HG03575 (cell line): ENCODE results near the gene PPARD.

Experiments used
- ATAC-seq: cut with Tn5 transposase; IDR thresholded peaks from one replicate; pipeline ENCODE4 v1.9.1; 2021; ENCODE audit not compliant: unreplicated experiment, insufficient number of reproducible peaks, low FRiP score; ENCODE audit errors: extremely low read depth

Gene PPARD

GRCh38 chr6:35397806-35398418 is 55.6 kb downstream of the PPARD start:
- no peak for ATAC-seq

DNA sequence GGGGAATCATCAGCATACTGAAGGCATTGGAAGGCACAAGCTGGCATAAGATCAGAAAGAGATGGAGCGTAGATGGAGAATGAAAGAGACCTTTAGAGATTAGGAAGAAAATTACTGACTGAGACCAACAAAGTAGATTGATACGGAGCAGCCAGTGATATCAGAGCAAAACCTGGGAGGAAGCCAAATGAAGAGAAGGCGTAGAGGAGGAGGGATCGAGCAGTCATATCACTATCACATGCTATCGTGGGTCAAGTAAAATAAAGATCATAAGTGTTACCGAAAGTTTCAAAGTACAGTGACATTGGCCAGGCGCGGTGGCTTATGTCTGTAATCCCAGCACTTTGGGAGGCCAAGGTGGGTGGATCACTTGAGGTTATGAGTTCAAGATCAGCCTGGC is 56.2 kb downstream of the PPARD start:
- no peak for ATAC-seq

GRCh38 chr6:35400111-35400510 is 57.8 kb downstream of the PPARD start:
- no peak for ATAC-seq

DNA sequence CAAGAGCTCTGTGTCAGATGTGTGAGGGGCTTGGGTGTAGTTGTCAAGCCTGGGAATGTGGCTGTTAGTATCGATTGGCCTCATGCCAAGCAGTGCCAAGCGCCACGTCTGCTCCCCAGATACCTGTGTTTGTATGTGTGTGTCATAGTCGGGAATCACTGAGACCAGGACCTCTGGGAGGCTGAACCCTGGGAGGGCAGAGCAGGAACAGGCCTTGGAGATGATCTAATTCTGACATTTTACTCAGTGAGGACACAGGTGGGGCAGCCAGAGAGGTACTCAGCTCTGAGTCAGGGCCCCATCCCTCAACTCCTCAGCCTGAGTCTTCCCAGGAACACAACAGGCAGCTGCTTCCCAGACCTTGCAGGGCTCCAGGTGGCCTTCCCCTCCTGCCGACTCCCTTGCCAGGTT is 58.5 kb downstream of the PPARD start:
- no peak for ATAC-seq

GRCh38 chr6:35401514-35401913 is 59.2 kb downstream of the PPARD start:
- no peak for ATAC-seq

DNA sequence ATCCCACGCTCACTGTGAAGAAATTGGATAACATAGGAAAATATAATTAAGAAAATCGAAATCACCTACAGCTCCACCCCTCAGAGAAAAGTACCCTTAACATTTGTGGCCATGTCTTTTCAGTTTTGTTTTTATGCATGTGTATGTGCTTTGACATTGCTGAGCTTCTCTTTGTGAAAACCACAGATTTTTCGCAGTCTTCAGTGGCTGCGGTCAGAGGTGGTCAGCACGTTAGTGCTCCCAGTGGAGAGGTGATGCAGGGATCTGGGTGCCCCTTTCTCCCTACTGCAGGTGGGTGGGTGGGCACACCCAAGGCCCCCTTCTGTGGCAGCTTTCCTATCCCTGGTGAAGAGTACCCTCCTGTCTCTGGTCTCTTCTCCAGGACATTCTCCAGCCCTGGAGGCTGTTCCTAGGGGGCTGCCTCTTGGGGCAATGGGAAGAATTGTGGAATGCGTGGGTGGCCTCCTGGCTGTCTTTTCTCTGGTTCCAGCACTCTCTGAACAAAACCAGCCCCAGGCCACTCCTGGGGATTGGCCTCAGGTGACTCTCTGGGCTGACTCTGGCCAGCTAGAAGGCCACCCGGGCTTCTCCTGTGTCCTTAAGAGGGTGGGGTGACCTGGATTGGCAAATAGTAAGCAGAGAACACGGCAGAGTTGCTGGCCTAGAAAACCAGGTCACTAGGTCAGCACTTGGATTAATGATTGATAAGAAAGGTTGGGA is 59.9 kb downstream of the PPARD start:
- no peak for ATAC-seq

- no peak for ATAC-seq
Measured at GRCh38 chr6:35402856-35403191, 60.5 kb downstream of the PPARD start.

DNA sequence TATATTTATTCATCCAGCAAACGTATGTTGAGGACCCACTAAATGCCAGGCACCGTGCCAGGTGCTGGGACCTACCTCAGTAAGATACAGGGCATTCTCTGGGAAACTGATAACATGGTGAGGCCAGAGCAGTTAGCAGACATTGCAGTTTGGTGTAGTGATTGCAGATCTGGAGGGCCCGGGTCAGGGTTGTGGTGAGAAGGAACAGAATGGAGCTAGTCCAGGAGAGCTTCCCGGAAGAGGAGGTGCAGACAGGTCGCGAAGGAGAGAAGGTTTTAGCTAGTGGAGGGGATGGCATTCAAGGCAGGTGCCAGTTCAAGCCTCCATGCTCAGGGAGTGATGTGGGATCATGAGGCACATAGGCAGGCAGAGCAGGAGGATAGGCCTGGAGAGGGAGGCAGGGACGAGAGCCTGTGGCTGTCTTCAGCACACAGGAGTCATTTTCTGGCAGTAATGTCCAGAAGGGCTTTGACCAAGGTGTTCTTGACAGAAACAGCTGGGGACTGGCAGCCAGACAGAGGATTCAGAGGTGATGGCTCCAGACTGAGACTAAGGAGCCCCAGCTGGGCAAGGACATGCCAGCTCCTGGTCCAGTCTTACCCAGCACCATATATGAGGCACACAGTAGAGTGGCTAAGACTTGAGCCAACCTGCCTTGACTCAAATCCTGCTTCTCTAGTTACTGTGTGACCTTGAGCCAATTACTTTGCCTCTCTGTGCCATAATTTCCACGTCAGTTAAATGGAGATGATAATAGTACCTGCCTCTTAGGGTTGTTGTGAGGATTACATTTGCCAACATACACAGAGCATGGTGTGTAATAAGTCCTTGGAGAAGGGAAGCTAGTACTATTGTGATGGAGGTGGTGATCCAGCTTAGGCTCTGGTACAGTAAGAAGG is 61.4 kb downstream of the PPARD start:
- no peak for ATAC-seq

DNA sequence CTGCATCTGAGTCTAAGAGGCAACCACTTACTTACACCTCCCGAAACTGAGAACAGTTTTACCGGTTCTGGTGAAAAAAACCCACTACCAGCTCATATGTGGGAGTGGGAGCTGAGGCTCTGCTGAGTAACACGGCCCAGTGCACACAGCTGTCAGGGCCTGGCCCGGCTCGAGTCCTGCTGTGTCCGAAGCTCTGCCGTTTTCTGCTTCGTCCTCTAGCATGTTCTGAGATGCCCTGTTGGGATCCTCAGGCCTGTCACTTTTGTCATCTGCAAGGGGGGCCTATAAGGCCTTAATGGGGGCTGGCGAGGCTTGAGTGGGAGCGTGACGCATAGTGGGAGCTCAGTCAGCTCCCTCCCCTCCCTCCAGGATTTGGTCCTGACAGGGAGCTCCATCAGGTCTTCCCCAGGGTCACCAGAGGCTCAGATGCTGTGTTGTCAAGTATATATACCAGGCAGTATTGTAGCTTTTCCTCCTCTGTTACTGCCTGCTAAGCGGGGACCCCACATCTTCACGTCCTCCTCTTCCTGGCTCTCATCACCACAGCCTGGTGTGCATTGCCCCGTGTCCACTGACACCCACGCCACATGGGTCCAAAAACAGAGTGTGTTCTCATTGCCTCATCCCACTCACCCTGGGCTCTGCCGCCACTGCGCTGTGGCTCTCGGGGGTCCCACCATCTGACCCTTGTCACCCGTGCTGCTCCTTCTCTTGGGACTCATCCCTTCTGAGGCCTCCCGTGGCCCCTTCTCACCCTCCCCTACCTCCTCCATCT is 64.5 kb downstream of the PPARD start:
- ATAC-seq = no peak

DNA sequence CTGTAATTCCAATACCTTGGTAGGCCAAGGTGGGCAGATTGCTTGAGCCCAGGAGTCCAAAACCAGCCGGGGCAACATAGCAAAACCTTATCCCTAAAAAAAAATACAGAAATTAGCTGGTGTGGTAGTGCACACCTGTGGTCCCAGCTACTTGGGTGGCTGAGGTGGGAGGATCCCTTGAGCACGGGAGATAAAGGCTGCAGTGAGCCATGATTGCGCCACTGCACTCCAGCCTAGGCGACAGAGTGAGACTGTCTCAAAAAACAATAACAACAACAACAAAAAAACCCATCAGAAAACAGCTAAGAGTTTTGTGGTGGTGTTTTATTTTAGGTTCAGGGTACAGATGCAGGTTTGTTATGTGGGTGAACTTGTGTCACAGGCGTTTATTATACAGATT is 66.9 kb downstream of the PPARD start:
- no peak for ATAC-seq

DNA sequence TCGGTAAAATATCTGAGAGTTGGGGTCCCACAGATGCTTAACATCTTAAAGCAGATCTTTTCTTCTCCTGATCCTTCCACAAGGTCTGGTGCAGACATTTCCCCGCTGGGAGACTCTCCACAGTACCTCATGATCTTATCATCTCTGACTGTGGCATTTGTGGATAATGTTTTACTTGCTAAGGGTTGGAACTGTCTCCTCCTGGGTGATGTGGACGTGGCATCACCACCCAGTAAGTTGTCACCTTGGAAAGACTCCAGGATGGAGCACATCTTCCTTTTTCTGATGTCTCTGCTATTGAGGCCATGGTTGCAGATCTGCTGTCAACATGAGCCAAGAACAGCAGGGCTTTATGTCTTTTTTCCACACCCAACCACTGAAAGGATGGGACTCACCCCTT is 67.8 kb downstream of the PPARD start:
- ATAC-seq = no peak

DNA sequence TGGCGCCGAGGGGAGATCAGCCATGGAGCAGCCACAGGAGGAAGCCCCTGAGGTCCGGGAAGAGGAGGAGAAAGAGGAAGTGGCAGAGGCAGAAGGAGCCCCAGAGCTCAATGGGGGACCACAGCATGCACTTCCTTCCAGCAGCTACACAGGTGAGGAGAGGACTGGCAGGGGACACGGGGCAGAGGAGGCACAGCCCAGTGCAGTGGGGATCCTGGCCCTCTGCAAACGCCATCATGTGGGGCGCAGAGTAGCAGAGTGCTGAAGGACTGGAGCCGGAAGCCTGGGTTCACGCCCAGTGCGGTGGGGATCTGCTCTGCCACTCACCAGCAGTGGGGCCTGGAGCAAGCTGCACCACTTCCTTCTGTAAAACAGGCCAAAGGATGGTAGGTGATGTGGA is 68.7 kb downstream of the PPARD start:
- ATAC-seq = no peak

GRCh38 chr6:35412102-35412501 is 69.7 kb downstream of the PPARD start:
- ATAC-seq = no peak

DNA sequence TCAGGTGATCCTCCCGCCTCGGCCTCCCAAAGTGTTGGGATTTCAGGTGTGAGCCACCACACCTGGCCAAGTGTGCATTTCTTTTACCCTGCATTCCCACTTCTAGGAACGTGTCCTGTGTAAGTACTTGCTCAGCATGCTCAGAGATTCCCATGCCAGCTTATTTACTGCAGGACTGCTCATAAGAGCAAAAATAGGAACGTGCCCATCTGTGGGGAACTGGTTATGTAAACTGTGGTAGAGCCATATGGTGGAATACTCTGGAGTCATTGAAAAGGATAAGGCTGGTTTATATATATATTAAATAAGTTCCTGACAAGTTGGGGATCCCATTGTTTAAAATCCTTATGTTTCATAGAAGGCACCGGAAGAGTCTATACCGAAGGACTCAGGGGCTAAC is 71.6 kb downstream of the PPARD start:
- no peak for ATAC-seq

- ATAC-seq = no peak
Measured at GRCh38 chr6:35415065-35415891, 72.9 kb downstream of the PPARD start.

DNA sequence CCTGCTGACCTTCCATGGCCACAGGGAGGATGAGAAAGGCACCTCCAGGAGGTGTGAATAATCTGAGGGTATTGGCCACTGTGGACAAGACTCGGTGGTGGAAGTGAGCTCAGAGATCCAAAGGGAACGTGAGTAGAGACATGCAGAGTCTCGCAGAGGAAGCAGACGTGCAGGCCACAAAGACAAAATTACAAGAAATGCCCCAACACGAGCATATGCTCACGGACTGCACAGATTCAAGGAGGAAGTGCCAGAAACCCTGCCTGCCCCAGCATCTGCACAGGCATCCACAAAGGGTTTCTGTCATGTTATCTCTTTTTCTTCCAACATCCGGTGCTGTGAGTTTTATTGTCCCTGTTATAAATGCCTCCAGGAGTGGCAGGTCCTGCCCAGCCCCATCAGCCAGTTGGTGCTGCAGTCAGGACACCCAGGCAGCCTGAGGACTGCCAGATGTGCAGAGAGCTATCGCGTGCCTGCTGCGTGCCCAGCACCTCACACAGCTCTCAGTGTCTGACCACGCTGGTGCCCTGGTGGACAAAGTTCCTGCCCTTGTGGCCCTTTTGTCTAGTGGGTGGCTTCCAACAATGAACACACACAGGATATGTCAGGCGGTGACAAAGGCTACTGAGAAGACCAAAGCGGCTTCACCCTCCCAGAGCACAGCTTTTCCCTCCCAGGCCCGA is 75.8 kb downstream of the PPARD start:
- ATAC-seq = no peak

DNA sequence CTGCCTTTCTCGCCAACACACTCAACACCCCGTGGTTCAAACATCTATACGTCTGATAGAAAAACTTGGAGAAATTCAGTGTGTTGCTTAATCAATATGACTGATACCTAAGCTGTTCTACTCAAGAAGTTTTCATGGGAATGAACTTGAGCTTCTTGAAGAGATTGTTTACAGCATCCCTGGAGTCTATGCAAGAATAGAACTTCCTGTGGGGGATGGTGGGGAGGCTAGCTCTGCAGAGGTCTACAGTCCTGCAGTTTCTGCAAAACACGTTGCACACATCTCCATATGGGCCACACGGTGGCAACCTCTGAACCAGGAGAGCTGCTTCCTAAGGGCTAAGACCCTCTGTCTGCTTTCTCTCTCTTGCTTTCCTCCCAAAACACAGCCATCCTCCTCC is 77.1 kb downstream of the PPARD start:
- no peak for ATAC-seq

GRCh38 chr6:35419961-35420360 is 77.6 kb downstream of the PPARD start:
- ATAC-seq = no peak
